GM19035 (cell line): ENCODE results near the gene PSMD2.

Source experiments
- ATAC-seq: cut with Tn5 transposase; IDR thresholded peaks from one replicate; pipeline ENCODE4 v1.9.1; 2021; ENCODE audit not compliant: unreplicated experiment

The PSMD2 gene

DNA sequence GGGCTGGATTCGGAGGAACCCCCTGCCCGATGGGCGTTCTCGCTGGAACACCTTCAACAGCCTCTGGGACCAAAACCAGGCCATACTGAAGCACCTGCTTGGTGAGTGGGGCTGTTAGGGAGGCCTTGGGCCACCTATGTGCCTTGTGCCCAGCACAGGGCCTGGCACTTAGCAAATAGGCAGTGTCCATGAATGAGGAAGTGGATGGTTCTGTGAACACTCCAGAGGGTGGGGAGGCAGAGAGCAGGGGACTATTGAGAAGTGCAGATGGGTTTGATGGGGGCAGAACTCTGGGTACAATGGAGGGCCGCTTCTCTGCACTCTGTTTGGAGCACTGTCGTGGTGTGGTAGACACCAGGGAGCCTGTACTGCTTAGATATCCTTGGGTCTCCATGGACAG, 21.7 kb upstream of the PSMD2 start:
- ATAC-seq: no peak

DNA sequence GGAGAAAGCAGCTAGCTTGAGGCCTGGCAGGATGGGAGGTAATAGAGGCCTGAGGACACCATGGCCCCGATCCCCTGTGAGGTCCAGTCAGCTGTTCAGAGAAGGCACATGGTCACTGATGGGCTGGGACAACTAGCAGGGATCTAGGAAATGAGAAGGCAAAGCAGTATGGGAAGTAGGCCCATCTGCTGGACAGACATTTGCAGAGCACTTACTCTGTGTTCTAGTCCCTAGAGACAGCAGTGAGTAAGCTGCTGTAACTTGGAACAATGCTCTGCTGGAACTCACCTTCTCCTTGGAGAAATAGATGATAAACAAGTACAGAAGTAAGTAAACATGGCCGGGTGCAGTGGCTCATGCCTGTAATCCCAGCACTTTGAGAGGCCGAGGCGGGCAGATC, 16.1 kb upstream of the PSMD2 start:
- no peak for ATAC-seq

DNA sequence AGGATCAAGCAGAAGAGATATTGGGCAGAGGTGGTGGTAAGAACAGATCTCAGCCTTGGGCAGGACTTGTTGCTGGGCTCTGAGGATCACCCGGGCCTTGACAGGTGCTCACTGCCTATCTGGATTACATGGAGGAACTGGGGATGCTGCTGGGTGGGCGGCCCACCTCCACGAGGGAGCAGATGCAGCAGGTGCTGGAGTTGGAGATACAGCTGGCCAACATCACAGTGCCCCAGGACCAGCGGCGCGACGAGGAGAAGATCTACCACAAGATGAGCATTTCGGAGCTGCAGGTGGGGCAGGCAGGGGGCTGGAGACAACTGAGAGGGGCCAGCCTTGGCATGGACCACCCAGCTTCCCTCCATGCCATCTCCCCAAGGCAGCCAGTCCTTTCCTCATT, 15.4 kb upstream of the PSMD2 start:
- no peak for ATAC-seq

- no peak for ATAC-seq
These were observed 14.3 kb upstream of the PSMD2 start for GRCh38 chr3:184284696-184285095.

GRCh38 chr3:184289426-184289938, 9.6 kb upstream of the PSMD2 start:
- ATAC-seq: no peak

DNA sequence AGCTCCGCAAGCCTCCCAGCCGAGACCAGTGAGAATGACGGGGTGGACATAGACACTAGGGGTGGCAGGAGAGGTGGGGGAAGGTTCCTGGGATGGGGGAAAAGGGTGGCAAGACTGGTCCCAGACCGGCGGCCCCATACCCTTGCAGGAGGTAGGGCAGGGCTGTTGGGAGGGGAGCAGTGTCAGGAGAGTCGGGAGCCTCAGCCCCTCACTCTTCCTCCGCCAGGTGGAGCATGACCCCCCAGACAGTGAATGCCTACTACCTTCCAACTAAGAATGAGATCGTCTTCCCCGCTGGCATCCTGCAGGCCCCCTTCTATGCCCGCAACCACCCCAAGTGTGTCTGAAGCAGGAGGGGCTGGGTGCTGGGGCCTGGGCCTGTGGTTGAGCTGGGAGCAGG, 8.7 kb upstream of the PSMD2 start:
- no peak for ATAC-seq

DNA sequence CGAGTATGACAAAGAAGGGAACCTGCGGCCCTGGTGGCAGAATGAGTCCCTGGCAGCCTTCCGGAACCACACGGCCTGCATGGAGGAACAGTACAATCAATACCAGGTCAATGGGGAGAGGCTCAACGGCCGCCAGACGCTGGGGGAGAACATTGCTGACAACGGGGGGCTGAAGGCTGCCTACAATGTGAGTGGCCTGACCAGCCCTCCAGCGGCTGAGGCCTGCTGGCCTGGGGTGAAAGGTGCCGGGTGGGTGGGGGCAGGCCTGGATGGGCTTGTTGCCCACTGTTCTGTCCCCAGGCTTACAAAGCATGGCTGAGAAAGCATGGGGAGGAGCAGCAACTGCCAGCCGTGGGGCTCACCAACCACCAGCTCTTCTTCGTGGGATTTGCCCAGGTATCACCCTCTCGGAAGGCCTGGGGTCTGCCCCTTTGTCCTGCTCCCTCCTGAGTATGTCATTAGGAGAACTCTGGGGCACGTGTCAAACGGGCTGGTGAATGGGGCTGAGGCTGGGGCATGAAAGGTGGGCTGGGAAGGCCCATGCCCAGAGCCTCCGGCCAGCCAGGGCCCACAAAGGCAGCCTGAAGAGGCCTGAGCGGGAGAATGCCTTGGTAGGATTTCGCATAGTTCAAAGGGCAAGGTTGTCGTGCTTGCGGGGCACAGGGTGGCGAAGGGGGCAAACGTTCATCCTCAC, 7.8 kb upstream of the PSMD2 start:
- ATAC-seq: no peak

DNA sequence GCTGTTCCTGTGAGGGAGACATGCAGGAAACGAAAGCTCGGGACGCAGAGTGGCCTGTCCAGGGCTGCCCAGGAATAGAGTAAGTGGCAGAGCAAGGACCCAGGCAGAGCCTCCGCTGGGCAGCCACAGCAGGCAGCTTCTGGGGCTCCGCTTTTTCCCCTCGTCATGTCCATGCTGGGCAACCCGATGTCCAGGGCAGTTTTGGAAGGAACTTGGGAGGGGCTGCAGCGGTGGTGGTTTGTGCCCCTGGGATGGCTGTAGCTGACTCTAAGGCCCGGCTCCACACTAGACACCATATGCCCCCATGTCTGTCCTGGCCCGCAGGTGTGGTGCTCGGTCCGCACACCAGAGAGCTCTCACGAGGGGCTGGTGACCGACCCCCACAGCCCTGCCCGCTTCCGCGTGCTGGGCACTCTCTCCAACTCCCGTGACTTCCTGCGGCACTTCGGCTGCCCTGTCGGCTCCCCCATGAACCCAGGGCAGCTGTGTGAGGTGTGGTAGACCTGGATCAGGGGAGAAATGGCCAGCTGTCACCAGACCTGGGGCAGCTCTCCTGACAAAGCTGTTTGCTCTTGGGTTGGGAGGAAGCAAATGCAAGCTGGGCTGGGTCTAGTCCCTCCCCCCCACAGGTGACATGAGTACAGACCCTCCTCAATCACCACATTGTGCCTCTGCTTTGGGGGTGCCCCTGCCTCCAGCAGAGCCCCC, 7.1 kb upstream of the PSMD2 start:
- no peak for ATAC-seq

DNA sequence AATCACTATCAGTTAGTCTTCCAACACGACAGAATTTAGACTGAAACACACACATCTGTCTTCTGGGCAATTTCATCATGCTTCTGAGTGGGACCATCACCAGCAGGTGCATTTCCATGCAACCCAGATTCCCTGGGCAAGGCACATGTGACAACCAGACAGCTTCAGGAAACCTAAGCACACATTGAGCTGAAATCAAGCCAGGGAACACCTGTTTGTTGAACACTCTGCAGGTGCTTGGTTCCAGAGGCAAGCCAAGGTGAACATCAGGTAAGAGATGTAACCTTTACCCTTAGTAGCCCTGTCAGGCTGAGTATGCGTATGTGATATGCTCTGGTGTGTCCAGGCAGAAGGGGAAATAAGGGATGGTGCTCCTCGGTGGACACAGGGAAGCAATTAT, 3.3 kb upstream of the PSMD2 start:
- ATAC-seq: no peak

GRCh38 chr3:184296616-184297015, 2.4 kb upstream of the PSMD2 start:
- no peak for ATAC-seq

- no peak for ATAC-seq
These were observed 692 bp downstream of the PSMD2 start for GRCh38 chr3:184299488-184300377.

DNA sequence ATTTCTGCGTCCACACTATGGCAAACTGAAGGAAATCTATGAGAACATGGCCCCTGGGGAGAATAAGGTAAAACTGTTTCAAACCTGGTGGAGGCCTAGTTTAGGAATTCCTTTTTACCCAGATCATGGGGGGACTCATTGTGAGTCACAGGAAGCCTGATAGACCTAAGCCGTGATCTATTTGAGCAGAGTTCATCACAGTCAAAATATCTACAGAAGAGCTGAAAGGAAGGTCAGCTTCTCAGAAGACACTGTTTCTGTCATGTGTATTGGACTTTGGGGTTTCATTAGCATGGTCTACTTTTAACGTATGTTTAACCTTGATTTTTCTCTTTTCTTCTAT, 1.3 kb downstream of the PSMD2 start:
- no peak for ATAC-seq

GRCh38 chr3:184305577-184305976, 6.5 kb downstream of the PSMD2 start:
- no peak for ATAC-seq

GRCh38 chr3:184306341-184306972, 7.4 kb downstream of the PSMD2 start:
- no peak for ATAC-seq

GRCh38 chr3:184307915-184308314, 8.9 kb downstream of the PSMD2 start:
- ATAC-seq: no peak

DNA sequence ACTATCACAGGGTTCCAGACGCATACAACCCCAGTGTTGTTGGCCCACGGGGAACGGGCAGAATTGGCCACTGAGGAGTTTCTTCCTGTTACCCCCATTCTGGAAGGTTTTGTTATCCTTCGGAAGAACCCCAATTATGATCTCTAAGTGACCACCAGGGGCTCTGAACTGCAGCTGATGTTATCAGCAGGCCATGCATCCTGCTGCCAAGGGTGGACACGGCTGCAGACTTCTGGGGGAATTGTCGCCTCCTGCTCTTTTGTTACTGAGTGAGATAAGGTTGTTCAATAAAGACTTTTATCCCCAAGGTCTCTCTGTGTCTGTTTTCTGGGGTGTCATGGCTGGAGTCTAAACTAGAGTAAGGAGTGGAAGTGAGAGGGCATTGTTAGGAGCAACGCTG, 9.7 kb downstream of the PSMD2 start:
- no peak for ATAC-seq

DNA sequence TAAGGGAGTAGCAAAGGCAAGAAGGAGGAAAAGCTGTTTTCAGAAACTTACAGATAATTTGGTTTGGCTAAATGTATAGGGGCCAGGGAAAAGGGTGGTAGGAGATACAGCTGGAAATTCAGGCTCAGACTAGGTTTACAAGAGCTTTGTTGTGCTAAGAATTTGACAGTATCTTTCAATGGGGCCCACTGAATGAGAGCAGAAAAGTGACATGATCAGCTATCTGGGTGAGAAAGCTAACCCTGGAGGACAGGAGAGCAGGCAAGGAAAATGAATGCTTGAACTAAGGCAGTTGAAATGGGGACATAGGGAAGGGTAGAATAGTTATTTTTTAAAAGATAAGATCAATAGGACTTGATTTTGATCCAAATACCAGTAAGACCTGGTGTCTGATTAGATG, 12.6 kb downstream of the PSMD2 start:
- ATAC-seq: no peak

- ATAC-seq: peak; percentile 87
These were observed 15.3 kb downstream of the PSMD2 start, which contains the start of gene EIF4G1 for GRCh38 chr3:184314363-184314699. TSS of gene EIF4G1 (plus strand) at chr3:184314606. CDS start at chr3:184315797, 1,191 bp downstream.

- ATAC-seq: peak; percentile 43
These were observed 15.9 kb downstream of the PSMD2 start for GRCh38 chr3:184314700-184315542.

DNA sequence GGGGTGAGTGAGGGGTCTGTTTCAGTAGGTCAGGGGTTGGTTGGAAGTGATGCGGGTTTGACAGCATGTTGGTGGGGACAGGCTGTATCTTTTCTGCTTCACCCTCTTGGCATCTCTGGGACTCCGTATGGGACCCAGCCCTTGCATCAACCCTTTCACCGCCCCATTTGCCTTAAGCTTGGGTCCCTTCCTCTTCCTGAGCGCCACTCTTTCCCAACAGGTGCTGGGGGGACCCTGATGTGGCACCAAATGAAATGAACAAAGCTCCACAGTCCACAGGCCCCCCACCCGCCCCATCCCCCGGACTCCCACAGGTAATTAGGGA, 16.5 kb downstream of the PSMD2 start:
- ATAC-seq: no peak
